Retinal pigment epithelial cell (primary cell): Measurements from ENCODE around the gene MAP4K4.
"Not testable (repeated sequence)": the region's sequence is repeated elsewhere in the genome, so short reads cannot be mapped to it uniquely, and the experiment has no call there.

Source experiments
- DNase-seq: peaks from one replicate; pipeline ENCODE4 v3.0.0-alpha.2; 2010; ENCODE audit warnings: low read depth
- H3K4me3 ChIP-seq: 2 replicates; pipeline ENCODE4 v1.5.1; 2011; ENCODE audit warnings: mild to moderate bottlenecking, low read length, control low read depth, moderate library complexity
- TF ChIP-seq, protein P1 (sequence below): conservative IDR thresholded peaks from 2 replicates; pipeline ENCODE4 v1.5.1; 2011; ENCODE audit warnings: low read depth, low read length, control low read depth, inconsistent platforms

The MAP4K4 gene

GRCh38 chr2:101742547-101742946 is 45.0 kb downstream of the MAP4K4 start:
- no peak overlapping the region for H3K4me3 ChIP-seq
- TF ChIP-seq, protein P1, sequence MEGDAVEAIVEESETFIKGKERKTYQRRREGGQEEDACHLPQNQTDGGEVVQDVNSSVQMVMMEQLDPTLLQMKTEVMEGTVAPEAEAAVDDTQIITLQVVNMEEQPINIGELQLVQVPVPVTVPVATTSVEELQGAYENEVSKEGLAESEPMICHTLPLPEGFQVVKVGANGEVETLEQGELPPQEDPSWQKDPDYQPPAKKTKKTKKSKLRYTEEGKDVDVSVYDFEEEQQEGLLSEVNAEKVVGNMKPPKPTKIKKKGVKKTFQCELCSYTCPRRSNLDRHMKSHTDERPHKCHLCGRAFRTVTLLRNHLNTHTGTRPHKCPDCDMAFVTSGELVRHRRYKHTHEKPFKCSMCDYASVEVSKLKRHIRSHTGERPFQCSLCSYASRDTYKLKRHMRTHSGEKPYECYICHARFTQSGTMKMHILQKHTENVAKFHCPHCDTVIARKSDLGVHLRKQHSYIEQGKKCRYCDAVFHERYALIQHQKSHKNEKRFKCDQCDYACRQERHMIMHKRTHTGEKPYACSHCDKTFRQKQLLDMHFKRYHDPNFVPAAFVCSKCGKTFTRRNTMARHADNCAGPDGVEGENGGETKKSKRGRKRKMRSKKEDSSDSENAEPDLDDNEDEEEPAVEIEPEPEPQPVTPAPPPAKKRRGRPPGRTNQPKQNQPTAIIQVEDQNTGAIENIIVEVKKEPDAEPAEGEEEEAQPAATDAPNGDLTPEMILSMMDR: no peak
- DNase-seq: no peak

DNA sequence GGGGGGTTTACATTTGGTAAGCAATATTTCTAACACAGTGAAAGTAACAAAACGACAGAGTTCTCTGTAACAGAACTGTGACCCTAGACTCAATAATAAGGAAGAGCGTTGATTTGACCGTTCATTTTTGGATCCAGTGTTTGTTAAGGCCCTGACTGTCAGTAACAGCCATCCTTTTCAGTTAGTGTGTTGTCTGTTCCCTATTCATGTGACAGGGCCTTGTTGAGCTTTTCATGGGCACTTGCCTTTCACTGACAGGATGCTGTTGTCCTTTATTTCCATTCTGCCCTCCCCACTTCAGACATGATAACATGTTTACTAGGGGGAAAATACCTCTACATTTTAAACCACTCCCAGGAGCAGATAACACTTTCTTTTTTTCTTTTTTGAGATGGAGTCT is 45.8 kb downstream of the MAP4K4 start:
- TF ChIP-seq, protein P1: no peak
- H3K4me3 ChIP-seq: no peak overlapping the region
- DNase-seq: no peak

GRCh38 chr2:101744832-101745231 is 47.3 kb downstream of the MAP4K4 start:
- DNase-seq: no peak
- H3K4me3 ChIP-seq: no peak overlapping the region
- TF ChIP-seq, protein P1: no peak

DNA sequence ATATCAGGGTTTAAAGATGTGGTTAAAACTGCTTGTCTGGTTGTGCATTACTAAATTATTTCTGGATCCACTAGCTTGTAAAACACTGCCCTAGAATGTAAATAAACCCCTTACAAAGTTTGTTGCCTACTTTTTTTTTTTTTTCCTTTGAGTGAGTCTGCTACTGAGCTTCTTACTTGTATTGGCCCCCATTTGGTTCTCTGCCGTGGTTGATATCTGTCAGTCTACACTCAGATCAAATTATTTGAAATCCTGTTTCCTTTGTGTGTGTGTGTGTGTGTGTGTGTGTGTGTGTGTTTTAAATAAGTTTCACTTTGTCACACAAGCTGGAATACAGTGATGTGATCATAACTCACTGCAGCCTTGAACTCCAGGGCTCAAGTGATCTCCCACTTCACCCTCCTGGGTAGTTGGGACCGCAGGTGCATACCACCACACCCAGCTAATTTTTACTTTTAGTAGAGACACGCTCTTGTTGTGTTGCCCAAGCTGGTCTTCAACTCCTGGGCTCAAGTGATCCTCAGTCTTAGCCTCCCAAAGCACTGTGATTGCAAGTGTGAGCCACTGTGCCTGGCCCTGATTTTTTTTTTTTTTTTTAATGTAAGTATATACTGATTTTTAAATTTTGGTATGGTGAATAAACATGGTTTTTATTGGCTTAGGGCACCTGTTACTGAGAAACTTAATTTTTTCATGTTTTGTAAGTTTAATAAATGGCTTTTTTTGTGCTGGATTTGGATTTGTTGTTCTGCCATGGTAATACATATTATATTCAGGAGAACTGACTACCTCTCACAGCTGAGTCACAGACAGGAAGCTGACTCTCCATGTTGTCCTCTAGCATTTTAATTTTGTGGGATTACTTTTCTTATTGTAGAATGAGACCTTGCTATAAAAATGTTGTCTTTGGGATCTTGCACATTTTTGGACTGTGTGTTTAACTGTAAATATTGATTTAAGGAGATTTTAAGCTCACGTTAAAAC is 48.5 kb downstream of the MAP4K4 start:
- no peak for DNase-seq
- no peak overlapping the region for H3K4me3 ChIP-seq
- TF ChIP-seq, protein P1: no peak

DNA sequence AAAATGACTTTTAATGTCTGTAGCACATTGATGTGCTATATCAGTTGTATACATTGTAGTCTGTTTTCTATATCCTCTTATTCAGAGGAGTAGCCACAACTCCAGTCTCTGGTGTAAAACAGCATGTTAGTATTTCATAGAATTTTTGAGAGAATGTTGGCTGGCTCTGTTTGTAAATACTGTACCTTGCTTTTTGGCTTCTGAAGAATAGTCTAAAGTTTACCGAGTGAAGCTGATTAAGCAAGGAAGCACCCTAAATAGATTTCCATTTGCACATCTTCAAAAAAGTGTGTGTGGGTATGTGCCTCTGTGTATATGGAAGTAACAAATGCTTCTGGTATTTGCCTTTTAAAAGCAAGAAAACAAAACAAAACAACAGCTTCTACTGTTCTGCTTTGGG is 50.5 kb downstream of the MAP4K4 start:
- TF ChIP-seq, protein P1: no peak
- no peak for DNase-seq
- no peak overlapping the region for H3K4me3 ChIP-seq

DNA sequence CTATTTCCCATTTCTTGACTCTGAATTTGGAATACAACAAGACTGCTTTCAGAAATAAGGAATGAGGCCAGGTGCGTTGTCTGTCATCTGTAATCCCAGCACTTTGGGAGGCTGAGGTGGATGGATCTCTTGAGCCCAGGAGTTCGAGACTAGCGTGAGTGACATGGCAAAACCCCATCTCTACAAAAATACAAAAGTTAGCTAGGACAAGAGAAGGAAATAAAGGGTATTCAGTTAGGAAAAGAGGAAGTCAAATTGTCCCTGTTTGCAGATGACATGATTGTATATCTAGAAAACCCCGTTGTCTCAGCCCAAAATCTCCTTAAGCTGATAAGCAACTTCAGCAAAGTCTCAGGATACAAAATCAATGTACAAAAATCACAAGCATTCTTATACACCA is 51.0 kb downstream of the MAP4K4 start:
- not testable (repeated sequence) for H3K4me3 ChIP-seq, DNase-seq

- no peak for DNase-seq
- TF ChIP-seq, protein P1: no peak
- no peak overlapping the region for H3K4me3 ChIP-seq
Observed at GRCh38 chr2:101750688-101751087, 53.2 kb downstream of the MAP4K4 start.
